ENCODE data around the gene WDR26. TPM values are rescaled to one million over a fixed set of nuclear protein-coding genes. Genes with fewer than 3 reads are reported as not detected.
"Not testable (repeated sequence)": the region's sequence is repeated elsewhere in the genome, so short reads cannot be mapped to it uniquely, and the experiment has no call there.

WDR26 gene
- 38.8 and 40.0 TPM in 2 replicates for total RNA-seq

DNA sequence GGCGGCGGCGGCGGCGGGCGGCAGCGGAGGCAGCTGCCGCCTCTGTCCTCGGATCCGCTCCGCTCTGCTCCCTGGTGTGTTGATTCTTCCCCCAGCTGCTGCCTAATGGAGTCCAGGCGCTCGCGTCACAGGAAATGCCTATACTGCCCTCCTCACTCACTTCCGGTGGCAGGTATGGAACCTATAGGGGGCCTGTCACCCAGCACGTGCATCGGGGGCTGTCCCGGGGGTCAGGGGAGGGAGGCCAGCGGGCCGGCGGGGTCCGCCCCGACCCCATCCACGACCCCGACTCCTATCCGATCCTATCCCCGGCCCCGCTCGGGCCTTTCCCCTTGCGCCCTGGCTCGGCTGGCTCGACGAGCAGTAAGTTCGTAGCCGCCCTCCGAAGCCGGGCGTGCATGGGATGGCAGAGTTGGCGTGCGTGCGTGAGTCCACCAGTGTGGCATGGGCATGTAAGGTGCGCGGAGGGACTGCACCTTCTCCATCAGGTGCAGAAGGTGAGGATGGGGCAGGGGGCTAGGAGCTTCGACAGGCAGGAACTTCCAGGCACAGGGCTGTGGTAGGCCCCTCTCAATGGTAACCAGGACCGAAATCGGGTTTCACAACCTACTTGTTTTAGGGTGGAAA lies at the start of gene WDR26:
TSS of gene WDR26 (minus strand) at position 107 of the 627 bp plus-strand sequence.
- no peaks in the 10 kb centered on the region for H3K27me3 ChIP-seq (ENCODE audit: control insufficient read depth, insufficient read depth, low read length)
- no peaks in the 10 kb centered on the region for H3K36me3 ChIP-seq (ENCODE audit: control insufficient read depth, insufficient read depth, low read length)
- H3K4me3 ChIP-seq (ENCODE audit: low read depth, low read length): peak within 1 kb of the TSS; percentile 77
- DNase-seq (ENCODE audit: low read depth): no peak
- TF ChIP-seq, protein P1, sequence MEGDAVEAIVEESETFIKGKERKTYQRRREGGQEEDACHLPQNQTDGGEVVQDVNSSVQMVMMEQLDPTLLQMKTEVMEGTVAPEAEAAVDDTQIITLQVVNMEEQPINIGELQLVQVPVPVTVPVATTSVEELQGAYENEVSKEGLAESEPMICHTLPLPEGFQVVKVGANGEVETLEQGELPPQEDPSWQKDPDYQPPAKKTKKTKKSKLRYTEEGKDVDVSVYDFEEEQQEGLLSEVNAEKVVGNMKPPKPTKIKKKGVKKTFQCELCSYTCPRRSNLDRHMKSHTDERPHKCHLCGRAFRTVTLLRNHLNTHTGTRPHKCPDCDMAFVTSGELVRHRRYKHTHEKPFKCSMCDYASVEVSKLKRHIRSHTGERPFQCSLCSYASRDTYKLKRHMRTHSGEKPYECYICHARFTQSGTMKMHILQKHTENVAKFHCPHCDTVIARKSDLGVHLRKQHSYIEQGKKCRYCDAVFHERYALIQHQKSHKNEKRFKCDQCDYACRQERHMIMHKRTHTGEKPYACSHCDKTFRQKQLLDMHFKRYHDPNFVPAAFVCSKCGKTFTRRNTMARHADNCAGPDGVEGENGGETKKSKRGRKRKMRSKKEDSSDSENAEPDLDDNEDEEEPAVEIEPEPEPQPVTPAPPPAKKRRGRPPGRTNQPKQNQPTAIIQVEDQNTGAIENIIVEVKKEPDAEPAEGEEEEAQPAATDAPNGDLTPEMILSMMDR (IDR thresholded peaks at IDR 0.05; ENCODE audit: insufficient read depth, low read length, poor library complexity, severe bottlenecking): no peak

DNA sequence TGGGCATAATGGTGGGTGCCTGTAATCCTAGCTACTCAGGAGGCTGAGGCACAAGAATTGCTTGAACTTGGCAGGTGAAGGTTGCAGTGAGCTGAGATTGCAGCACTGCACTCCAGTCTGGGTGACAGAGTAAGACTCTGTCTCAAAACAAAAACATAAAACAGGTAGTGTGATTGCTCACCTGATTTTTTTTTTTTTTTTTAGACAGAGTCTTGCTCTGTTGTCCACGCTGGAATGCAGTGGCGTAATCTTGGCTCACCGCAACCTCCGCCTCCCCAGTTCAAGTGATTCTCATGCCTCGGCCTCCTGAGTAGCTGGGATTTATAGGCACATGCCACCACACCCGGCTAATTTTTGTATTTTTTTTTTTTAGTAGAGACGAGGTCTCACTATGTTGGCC lies 48.6 kb upstream of the WDR26 start:
- H3K27me3 ChIP-seq (ENCODE audit: control insufficient read depth, insufficient read depth, low read length); H3K4me3 ChIP-seq (ENCODE audit: low read depth, low read length); DNase-seq (ENCODE audit: low read depth); H3K36me3 ChIP-seq (ENCODE audit: control insufficient read depth, insufficient read depth, low read length): not testable (repeated sequence)

DNA sequence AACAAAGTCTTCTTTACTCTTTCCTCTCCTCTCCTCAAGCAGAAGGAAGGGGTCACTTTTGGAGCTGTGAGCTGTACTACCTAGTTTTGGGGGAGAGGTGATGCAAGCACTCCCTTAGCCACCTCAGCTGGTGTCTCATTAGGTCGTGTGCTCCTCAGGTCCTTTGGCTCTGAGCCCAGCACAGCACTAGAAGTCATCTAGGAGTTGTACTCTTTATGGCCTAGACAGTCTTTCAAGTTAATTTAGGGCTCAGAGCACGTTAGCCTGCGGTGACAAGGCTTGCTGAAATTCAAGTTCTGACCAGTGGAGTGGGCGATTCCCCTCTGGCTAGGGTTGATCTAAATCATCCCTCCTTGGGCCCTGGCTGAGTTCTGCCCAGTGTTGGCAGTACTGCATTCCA lies 48.0 kb upstream of the WDR26 start:
- no peak for DNase-seq (ENCODE audit: low read depth)
- H3K4me3 ChIP-seq (ENCODE audit: low read depth, low read length): no peak overlapping the region
- TF ChIP-seq, protein P1 (IDR thresholded peaks at IDR 0.05; ENCODE audit: insufficient read depth, low read length, poor library complexity, severe bottlenecking): no peak
- H3K36me3 ChIP-seq (ENCODE audit: control insufficient read depth, insufficient read depth, low read length): no peaks in the 10 kb centered on the region
- H3K27me3 ChIP-seq (ENCODE audit: control insufficient read depth, insufficient read depth, low read length): no peaks in the 10 kb centered on the region

DNA sequence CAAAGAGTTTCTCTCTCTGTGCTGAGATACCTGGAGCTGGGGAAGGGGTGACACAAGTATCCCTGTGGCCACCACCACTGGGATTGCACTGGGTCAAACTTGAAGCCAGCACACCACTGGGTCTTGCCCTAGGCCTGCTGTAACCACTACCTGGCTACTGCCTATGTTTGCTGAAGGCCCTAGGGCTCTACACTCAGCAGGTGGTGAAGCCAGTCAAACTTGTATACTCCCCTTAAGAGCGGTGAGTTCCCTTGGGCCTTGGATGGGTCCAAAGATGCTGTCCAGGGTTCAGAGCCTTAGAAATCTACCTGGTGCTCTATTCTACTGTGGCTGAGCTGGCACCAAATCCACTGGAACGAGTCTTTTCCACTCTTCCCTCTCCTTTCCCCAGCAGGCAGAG lies 47.0 kb upstream of the WDR26 start:
- Histone ChIP-seq H3K27me3 (ENCODE audit: control insufficient read depth, insufficient read depth, low read length) (no peaks in the 10 kb centered on the region), H3K4me3 (ENCODE audit: low read depth, low read length) (no peak overlapping the region), H3K36me3 (ENCODE audit: control insufficient read depth, insufficient read depth, low read length) (no peaks in the 10 kb centered on the region)
- DNase-seq (ENCODE audit: low read depth): no peak
- TF ChIP-seq, protein P1 (IDR thresholded peaks at IDR 0.05; ENCODE audit: insufficient read depth, low read length, poor library complexity, severe bottlenecking): no peak

DNA sequence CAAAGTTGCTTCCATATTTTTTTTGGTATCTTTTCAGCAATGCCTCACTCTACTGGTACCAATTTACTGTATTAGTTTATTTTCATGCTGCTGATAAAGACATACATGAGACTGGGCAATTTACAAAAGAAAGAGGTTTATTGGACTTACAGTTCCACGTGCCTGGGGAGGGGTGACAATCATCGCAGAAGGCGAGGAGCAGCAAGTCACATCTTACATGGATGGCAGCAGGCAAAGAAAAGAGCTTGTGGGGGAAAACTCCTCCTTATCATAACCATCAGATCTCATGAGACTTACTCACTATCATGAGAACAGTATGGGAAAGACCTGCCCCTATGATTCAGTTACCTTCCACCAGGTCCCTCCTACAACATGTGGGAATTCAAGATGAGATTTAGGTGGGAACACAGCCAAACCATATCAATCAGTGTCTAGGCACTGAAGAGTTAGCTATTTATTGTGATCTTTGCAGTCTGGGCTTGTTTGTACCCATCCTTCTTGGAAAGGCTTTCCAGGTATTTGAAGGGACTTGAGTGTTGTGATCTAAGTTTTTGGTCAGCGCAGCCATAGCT lies 46.4 kb upstream of the WDR26 start:
- H3K4me3 ChIP-seq (ENCODE audit: low read depth, low read length); H3K36me3 ChIP-seq (ENCODE audit: control insufficient read depth, insufficient read depth, low read length); DNase-seq (ENCODE audit: low read depth); H3K27me3 ChIP-seq (ENCODE audit: control insufficient read depth, insufficient read depth, low read length): not testable (repeated sequence)

DNA sequence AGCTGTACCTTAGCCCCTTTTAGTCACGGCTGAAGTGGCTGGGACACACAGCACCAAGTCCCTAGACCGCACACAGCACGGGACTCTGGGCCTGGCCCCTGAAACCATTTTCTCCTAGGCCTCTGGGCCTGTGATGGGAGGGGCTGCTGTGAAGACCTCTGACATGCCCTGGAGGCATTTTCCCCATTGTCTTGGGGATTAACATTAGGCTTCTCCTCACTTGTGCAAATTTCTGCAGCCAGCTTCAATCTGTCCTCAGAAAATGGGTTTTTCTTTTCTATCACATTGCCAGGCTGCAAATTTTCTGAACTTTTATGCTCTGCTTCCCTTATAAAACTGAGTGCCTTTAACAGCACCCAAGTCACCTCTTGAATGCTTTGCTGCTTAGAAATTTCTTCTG lies 45.6 kb upstream of the WDR26 start:
- H3K36me3 ChIP-seq (ENCODE audit: control insufficient read depth, insufficient read depth, low read length); DNase-seq (ENCODE audit: low read depth); H3K4me3 ChIP-seq (ENCODE audit: low read depth, low read length); H3K27me3 ChIP-seq (ENCODE audit: control insufficient read depth, insufficient read depth, low read length): not testable (repeated sequence)

DNA sequence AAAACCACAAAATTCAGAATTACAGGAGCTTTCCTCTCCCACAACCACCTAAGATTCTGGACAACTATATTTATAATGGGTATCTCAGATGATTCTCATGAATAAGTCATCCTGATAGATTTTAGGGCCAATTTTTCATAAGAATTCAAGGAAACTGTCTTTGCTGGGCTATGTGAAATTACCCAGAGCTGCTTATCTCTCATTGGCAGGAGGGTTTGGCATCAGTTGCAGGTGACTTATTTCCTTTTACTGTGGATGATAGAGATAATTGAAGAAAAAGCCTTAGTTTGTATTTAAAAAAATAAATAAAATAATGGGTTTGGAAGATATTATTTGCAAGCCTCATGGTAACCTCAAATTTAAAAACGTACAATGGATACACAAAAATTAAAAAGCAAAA lies 38.2 kb upstream of the WDR26 start:
- DNase-seq (ENCODE audit: low read depth): no peak
- H3K36me3 ChIP-seq (ENCODE audit: control insufficient read depth, insufficient read depth, low read length): no peaks in the 10 kb centered on the region
- H3K27me3 ChIP-seq (ENCODE audit: control insufficient read depth, insufficient read depth, low read length): no peaks in the 10 kb centered on the region
- H3K4me3 ChIP-seq (ENCODE audit: low read depth, low read length): no peak overlapping the region
- TF ChIP-seq, protein P1 (IDR thresholded peaks at IDR 0.05; ENCODE audit: insufficient read depth, low read length, poor library complexity, severe bottlenecking): no peak
